ENCODE data around the gene ARHGAP44.

Gene ARHGAP44

GRCh38 chr17:13035420-13035819 lies 246.1 kb downstream of the ARHGAP44 start:
- DNase-seq (ENCODE audit: insufficient read length, low spot score) (no peak), FAIRE-seq (no peak)

GRCh38 chr17:13036751-13037150 lies 247.5 kb downstream of the ARHGAP44 start:
- no peak for DNase-seq (ENCODE audit: insufficient read length, low spot score)
- FAIRE-seq: no peak
- no peak for TF ChIP-seq POLR2A (IDR thresholded peaks at IDR 0.05; ENCODE audit: low read depth, low read length)
- TF ChIP-seq PAX5 (IDR thresholded peaks at IDR 0.05; ENCODE audit: insufficient read depth, low read length, severe bottlenecking): no peak
- TF ChIP-seq POLR2AphosphoS5 (IDR thresholded peaks at IDR 0.05; ENCODE audit: low read depth, low read length): no peak
- TF ChIP-seq POU2F2 (IDR thresholded peaks at IDR 0.05; ENCODE audit: low read depth, low read length): no peak
- TF ChIP-seq TAF1 (IDR thresholded peaks at IDR 0.05; ENCODE audit: low read depth, low read length): no peak
- no peak for TF ChIP-seq SPI1 (IDR thresholded peaks at IDR 0.05; ENCODE audit: low read depth, low read length)

More at GRCh38 chr17:13035420-13035819, 246.1 kb downstream of the ARHGAP44 start:
- no peak for TF ChIP-seq POLR2A (IDR thresholded peaks at IDR 0.05; ENCODE audit: low read depth, low read length)
- no peak for TF ChIP-seq SPI1 (IDR thresholded peaks at IDR 0.05; ENCODE audit: low read depth, low read length)
- TF ChIP-seq PAX5 (IDR thresholded peaks at IDR 0.05; ENCODE audit: insufficient read depth, low read length, severe bottlenecking): no peak
- no peak for TF ChIP-seq TAF1 (IDR thresholded peaks at IDR 0.05; ENCODE audit: low read depth, low read length)
- TF ChIP-seq POLR2AphosphoS5 (IDR thresholded peaks at IDR 0.05; ENCODE audit: low read depth, low read length): no peak
- no peak for TF ChIP-seq POU2F2 (IDR thresholded peaks at IDR 0.05; ENCODE audit: low read depth, low read length)

GRCh38 chr17:13038931-13039665 lies 249.8 kb downstream of the ARHGAP44 start:
- no peak for FAIRE-seq
- DNase-seq (ENCODE audit: insufficient read length, low spot score): no peak
- TF ChIP-seq POLR2A (IDR thresholded peaks at IDR 0.05; ENCODE audit: low read depth, low read length) (no peak), POU2F2 (IDR thresholded peaks at IDR 0.05; ENCODE audit: low read depth, low read length) (no peak), PAX5 (IDR thresholded peaks at IDR 0.05; ENCODE audit: insufficient read depth, low read length, severe bottlenecking) (no peak), POLR2AphosphoS5 (IDR thresholded peaks at IDR 0.05; ENCODE audit: low read depth, low read length) (no peak), TAF1 (IDR thresholded peaks at IDR 0.05; ENCODE audit: low read depth, low read length) (no peak), SPI1 (IDR thresholded peaks at IDR 0.05; ENCODE audit: low read depth, low read length) (no peak)

All from GM12891 (cell line).